Measurements from ENCODE around the gene CLEC18A.

GRCh38 chr16:69926241-69926640 lies 24.9 kb upstream of the CLEC18A start:
- TF ChIP-seq KLF16 (tag by site-specific recombination; IDR thresholded peaks at IDR 0.05) (no peak), CTCF (tag by site-specific recombination; IDR thresholded peaks at IDR 0.05) (no peak), ZNF777 (tag by site-specific recombination; IDR thresholded peaks at IDR 0.05; ENCODE audit: borderline replicate concordance) (no peak), ZNF660 (tag by site-specific recombination; IDR thresholded peaks at IDR 0.05) (no peak), FEZF1 (tag by site-specific recombination; IDR thresholded peaks at IDR 0.05) (no peak), ZBTB21 (tag by site-specific recombination; IDR thresholded peaks at IDR 0.05) (no peak), ZBTB49 (tag by site-specific recombination; IDR thresholded peaks at IDR 0.05; ENCODE audit: low read depth) (no peak), ZNF561 (tag by site-specific recombination; IDR thresholded peaks at IDR 0.05; ENCODE audit: borderline replicate concordance) (no peak), ZSCAN30 (tag by site-specific recombination; IDR thresholded peaks at IDR 0.05) (no peak), ZNF449 (tag by site-specific recombination; IDR thresholded peaks at IDR 0.05) (no peak)

All from HEK293 (cell line).